ENCODE results near the gene PATJ. TPM values are rescaled to one million over a fixed set of nuclear protein-coding genes. Genes with fewer than 3 reads are reported as not detected.

The PATJ gene
- total RNA-seq, 1 experiment from 2014 or later: 5.8 TPM

- no peaks in the 10 kb centered on the region for H3K36me3 ChIP-seq
- H3K27ac ChIP-seq: no peak overlapping the region
- H3K4me3 ChIP-seq: no peak overlapping the region
- DNase-seq (ENCODE audit: low read depth in 1 of 2, low spot score in 2 of 2): no peak
- no peaks in the 10 kb centered on the region for H3K27me3 ChIP-seq (replicated peaks)
- no peaks in the 10 kb centered on the region for H3K9me3 ChIP-seq (replicated peaks)
- no peaks in the 10 kb centered on the region for H3K4me1 ChIP-seq (replicated peaks)
Measured at GRCh38 chr1:61967750-61968149, 225.5 kb downstream of the PATJ start.

GRCh38 chr1:61968869-61969268 lies 226.6 kb downstream of the PATJ start:
- no peaks in the 10 kb centered on the region for H3K9me3 ChIP-seq (replicated peaks)
- H3K27ac ChIP-seq: no peak overlapping the region
- no peaks in the 10 kb centered on the region for H3K4me1 ChIP-seq (replicated peaks)
- no peaks in the 10 kb centered on the region for H3K36me3 ChIP-seq
- no peaks in the 10 kb centered on the region for H3K27me3 ChIP-seq (replicated peaks)
- DNase-seq (ENCODE audit: low read depth in 1 of 2, low spot score in 2 of 2): no peak
- H3K4me3 ChIP-seq: no peak overlapping the region

GRCh38 chr1:61973100-61973837 lies 231.0 kb downstream of the PATJ start:
- Histone ChIP-seq H3K27ac (no peak overlapping the region), H3K27me3 (replicated peaks) (no peaks in the 10 kb centered on the region), H3K36me3 (no peaks in the 10 kb centered on the region), H3K9me3 (replicated peaks) (no peaks in the 10 kb centered on the region), H3K4me3 (no peak overlapping the region), H3K4me1 (replicated peaks) (no peaks in the 10 kb centered on the region)
- no peak for DNase-seq (ENCODE audit: low read depth in 1 of 2, low spot score in 2 of 2)

- H3K27ac ChIP-seq: no peak overlapping the region
- H3K9me3 ChIP-seq (replicated peaks): no peaks in the 10 kb centered on the region
- H3K27me3 ChIP-seq (replicated peaks): no peaks in the 10 kb centered on the region
- no peaks in the 10 kb centered on the region for H3K4me1 ChIP-seq (replicated peaks)
- DNase-seq (ENCODE audit: low read depth in 1 of 2, low spot score in 2 of 2): no peak
- no peak overlapping the region for H3K4me3 ChIP-seq
- H3K36me3 ChIP-seq: no peaks in the 10 kb centered on the region
Measured at GRCh38 chr1:61975638-61976037, 233.4 kb downstream of the PATJ start.

GRCh38 chr1:61976566-61976965 lies 234.3 kb downstream of the PATJ start:
- no peak for DNase-seq (ENCODE audit: low read depth in 1 of 2, low spot score in 2 of 2)
- Histone ChIP-seq H3K4me1 (replicated peaks) (no peaks in the 10 kb centered on the region), H3K9me3 (replicated peaks) (no peaks in the 10 kb centered on the region)

GRCh38 chr1:61978796-61979195 lies 236.5 kb downstream of the PATJ start:
- Histone ChIP-seq H3K36me3 (no peaks in the 10 kb centered on the region), H3K4me1 (replicated peaks) (no peaks in the 10 kb centered on the region), H3K27ac (no peak overlapping the region), H3K27me3 (replicated peaks) (no peaks in the 10 kb centered on the region), H3K4me3 (no peak overlapping the region), H3K9me3 (replicated peaks) (no peaks in the 10 kb centered on the region)
- DNase-seq (ENCODE audit: low read depth in 1 of 2, low spot score in 2 of 2): no peak

More at GRCh38 chr1:61976566-61976965, 234.3 kb downstream of the PATJ start:
- H3K36me3 ChIP-seq: no peaks in the 10 kb centered on the region
- no peak overlapping the region for H3K27ac ChIP-seq
- no peaks in the 10 kb centered on the region for H3K27me3 ChIP-seq (replicated peaks)
- no peak overlapping the region for H3K4me3 ChIP-seq

- no peaks in the 10 kb centered on the region for H3K27me3 ChIP-seq (replicated peaks)
- DNase-seq (ENCODE audit: low read depth in 1 of 2, low spot score in 2 of 2): no peak
- no peak overlapping the region for H3K4me3 ChIP-seq
- no peak overlapping the region for H3K27ac ChIP-seq
- no peaks in the 10 kb centered on the region for H3K36me3 ChIP-seq
- H3K9me3 ChIP-seq (replicated peaks): no peaks in the 10 kb centered on the region
- no peaks in the 10 kb centered on the region for H3K4me1 ChIP-seq (replicated peaks)
Measured at GRCh38 chr1:61979729-61980128, 237.4 kb downstream of the PATJ start.

GRCh38 chr1:61980561-61980960 lies 238.3 kb downstream of the PATJ start:
- Histone ChIP-seq H3K4me3 (no peak overlapping the region), H3K27me3 (replicated peaks) (no peaks in the 10 kb centered on the region), H3K36me3 (no peaks in the 10 kb centered on the region), H3K9me3 (replicated peaks) (no peaks in the 10 kb centered on the region), H3K27ac (no peak overlapping the region), H3K4me1 (replicated peaks) (no peaks in the 10 kb centered on the region)
- DNase-seq (ENCODE audit: low read depth in 1 of 2, low spot score in 2 of 2): no peak

GRCh38 chr1:61981870-61982660 lies 239.8 kb downstream of the PATJ start:
- no peak overlapping the region for H3K27ac ChIP-seq

GRCh38 chr1:61983236-61983635 lies 241.0 kb downstream of the PATJ start:
- DNase-seq (ENCODE audit: low read depth in 1 of 2, low spot score in 2 of 2): no peak
- H3K36me3 ChIP-seq: no peaks in the 10 kb centered on the region
- no peaks in the 10 kb centered on the region for H3K27me3 ChIP-seq (replicated peaks)
- H3K4me1 ChIP-seq (replicated peaks): no peaks in the 10 kb centered on the region
- no peaks in the 10 kb centered on the region for H3K9me3 ChIP-seq (replicated peaks)
- no peak overlapping the region for H3K27ac ChIP-seq
- no peak overlapping the region for H3K4me3 ChIP-seq

More at GRCh38 chr1:61981870-61982660, 239.8 kb downstream of the PATJ start:
- H3K4me1 ChIP-seq (replicated peaks): no peaks in the 10 kb centered on the region
- no peak for DNase-seq (ENCODE audit: low read depth in 1 of 2, low spot score in 2 of 2)
- no peaks in the 10 kb centered on the region for H3K9me3 ChIP-seq (replicated peaks)
- no peaks in the 10 kb centered on the region for H3K27me3 ChIP-seq (replicated peaks)
- no peak overlapping the region for H3K4me3 ChIP-seq
- H3K36me3 ChIP-seq: no peaks in the 10 kb centered on the region

- no peak for DNase-seq (ENCODE audit: low read depth in 1 of 2, low spot score in 2 of 2)
- no peaks in the 10 kb centered on the region for H3K27me3 ChIP-seq (replicated peaks)
- no peaks in the 10 kb centered on the region for H3K4me1 ChIP-seq (replicated peaks)
- no peaks in the 10 kb centered on the region for H3K36me3 ChIP-seq
- no peaks in the 10 kb centered on the region for H3K9me3 ChIP-seq (replicated peaks)
- no peak overlapping the region for H3K27ac ChIP-seq
- no peak overlapping the region for H3K4me3 ChIP-seq
Measured at GRCh38 chr1:61992257-61992656, 250.0 kb downstream of the PATJ start.

- Histone ChIP-seq H3K36me3 (no peaks in the 10 kb centered on the region), H3K27ac (no peak overlapping the region), H3K4me3 (no peak overlapping the region), H3K9me3 (replicated peaks) (no peaks in the 10 kb centered on the region), H3K4me1 (replicated peaks) (no peaks in the 10 kb centered on the region), H3K27me3 (replicated peaks) (no peaks in the 10 kb centered on the region)
- no peak for DNase-seq (ENCODE audit: low read depth in 1 of 2, low spot score in 2 of 2)
Measured at GRCh38 chr1:61993331-61993961, 251.2 kb downstream of the PATJ start.

- no peaks in the 10 kb centered on the region for H3K9me3 ChIP-seq (replicated peaks)
- no peak overlapping the region for H3K27ac ChIP-seq
- no peaks in the 10 kb centered on the region for H3K4me1 ChIP-seq (replicated peaks)
- no peak for DNase-seq (ENCODE audit: low read depth in 1 of 2, low spot score in 2 of 2)
- H3K4me3 ChIP-seq: no peak overlapping the region
- H3K36me3 ChIP-seq: no peaks in the 10 kb centered on the region
- H3K27me3 ChIP-seq (replicated peaks): no peaks in the 10 kb centered on the region
Measured at GRCh38 chr1:61995641-61996040, 253.4 kb downstream of the PATJ start.

- Histone ChIP-seq H3K27me3 (replicated peaks) (no peaks in the 10 kb centered on the region), H3K4me3 (no peak overlapping the region), H3K4me1 (replicated peaks) (no peaks in the 10 kb centered on the region), H3K36me3 (no peaks in the 10 kb centered on the region), H3K9me3 (replicated peaks) (no peaks in the 10 kb centered on the region), H3K27ac (no peak overlapping the region)
- no peak for DNase-seq (ENCODE audit: low read depth in 1 of 2, low spot score in 2 of 2)
Measured at GRCh38 chr1:61997123-61997522, 254.8 kb downstream of the PATJ start.
